Neural progenitor cell (in vitro differentiated cells): ENCODE results near the gene NT5C2. TPM values are rescaled to one million over a fixed set of nuclear protein-coding genes. Genes with fewer than 3 reads are reported as not detected.
"Not testable (repeated sequence)": the region's sequence is repeated elsewhere in the genome, so short reads cannot be mapped to it uniquely, and the experiment has no call there.

Experiments
- DNase-seq: peaks from one replicate; pipeline ENCODE4 v3.0.0-alpha.2; 2016; ENCODE audit warnings: low spot score
- H2AFZ ChIP-seq: fragments of 200-600 bp; sonication (generic); replicated peaks from 2 replicates; pipeline ENCODE4 v1.6.1; 2016; ENCODE audit warnings: antibody characterized with exemption
- H3F3A ChIP-seq: fragments of 200-600 bp; sonication (generic); 2 replicates; pipeline ENCODE4 v1.6.1; 2016; ENCODE audit warnings: antibody characterized with exemption, low read depth
- H3K27ac ChIP-seq: fragments of 200-600 bp; sonication (generic); 2 replicates; pipeline ENCODE4 v1.5.1; 2016; ENCODE audit warnings: mild to moderate bottlenecking
- H3K27me3 ChIP-seq: fragments of 200-600 bp; sonication (generic); 2 replicates; pipeline ENCODE4 v1.6.1; 2016; ENCODE audit warnings: mild to moderate bottlenecking, moderate library complexity
- H3K36me3 ChIP-seq: fragments of 200-600 bp; sonication (generic); 2 replicates; pipeline ENCODE4 v1.5.1; 2016
- H3K4me1 ChIP-seq: fragments of 200-600 bp; sonication (generic); 2 replicates; pipeline ENCODE4 v1.6.1; 2016; ENCODE audit warnings: mixed run types
- H3K4me2 ChIP-seq: fragments of 200-600 bp; sonication (generic); 2 replicates; pipeline ENCODE4 v1.6.1; 2016
- H3K4me3 ChIP-seq: fragments of 200-600 bp; sonication (generic); 2 replicates; pipeline ENCODE4 v1.5.1; 2016
- H3K79me2 ChIP-seq: fragments of 200-600 bp; sonication (generic); 2 replicates; pipeline ENCODE4 v1.6.1; 2016; ENCODE audit warnings: low read depth
- H3K9ac ChIP-seq: fragments of 200-600 bp; sonication (generic); 2 replicates; pipeline ENCODE4 v1.6.1; 2016
- H3K9me3 ChIP-seq: fragments of 200-600 bp; sonication (generic); 2 replicates; pipeline ENCODE4 v1.5.1; 2016; ENCODE audit warnings: low read depth
- H4K20me1 ChIP-seq: fragments of 200-600 bp; sonication (generic); 2 replicates; pipeline ENCODE4 v1.6.1; 2016; ENCODE audit warnings: low read depth
- H3K27ac Mint-ChIP-seq: 3 replicates; pipeline ENCODE4 v1.8.0; 2021; ENCODE audit warnings: mixed read lengths
- H3K27me3 Mint-ChIP-seq: 2 replicates; pipeline ENCODE4 v1.8.0; 2022; ENCODE audit warnings: low read depth, mild to moderate bottlenecking, inconsistent platforms, moderate library complexity, mixed read lengths; ENCODE audit not compliant: insufficient read depth
- H3K36me3 Mint-ChIP-seq: 3 replicates; pipeline ENCODE4 v1.8.0; 2021; ENCODE audit warnings: mixed read lengths
- H3K4me1 Mint-ChIP-seq: 3 replicates; pipeline ENCODE4 v1.8.0; 2021; ENCODE audit warnings: mixed read lengths
- H3K4me3 Mint-ChIP-seq: 3 replicates; pipeline ENCODE4 v1.8.0; 2021; ENCODE audit warnings: mild to moderate bottlenecking, moderate library complexity, mixed read lengths
- H3K9me3 Mint-ChIP-seq: 3 replicates; pipeline ENCODE4 v1.8.0; 2020; ENCODE audit warnings: mixed read lengths
- EZH2 ChIP-seq: fragments of 200-600 bp; sonication (generic); IDR thresholded peaks from 2 replicates; pipeline ENCODE4 v1.6.1; 2017; ENCODE audit warnings: antibody characterized with exemption, mild to moderate bottlenecking, moderate library complexity
- EZH2phosphoT487 ChIP-seq: fragments of 200-600 bp; sonication (generic); IDR thresholded peaks from 2 replicates; pipeline ENCODE4 v1.6.1; 2017; ENCODE audit warnings: antibody characterized with exemption
- total RNA-seq: library from RNA; depleted of rRNA; stranded (reverse); fragments of >200 nt; gene quantifications from 2 replicates; pipeline ENCODE4 v1.2.3, GENCODE V29; 2015; ENCODE audit warnings: low replicate concordance
- TF ChIP-seq, protein P1 (sequence below): fragments of 200-600 bp; sonication (generic); IDR thresholded peaks from 2 replicates; pipeline ENCODE4 v1.5.1; 2017; ENCODE audit warnings: antibody characterized with exemption, mild to moderate bottlenecking

The NT5C2 gene
- total RNA-seq, 1 donor from 2014 or later, result 63.6 TPM

DNA sequence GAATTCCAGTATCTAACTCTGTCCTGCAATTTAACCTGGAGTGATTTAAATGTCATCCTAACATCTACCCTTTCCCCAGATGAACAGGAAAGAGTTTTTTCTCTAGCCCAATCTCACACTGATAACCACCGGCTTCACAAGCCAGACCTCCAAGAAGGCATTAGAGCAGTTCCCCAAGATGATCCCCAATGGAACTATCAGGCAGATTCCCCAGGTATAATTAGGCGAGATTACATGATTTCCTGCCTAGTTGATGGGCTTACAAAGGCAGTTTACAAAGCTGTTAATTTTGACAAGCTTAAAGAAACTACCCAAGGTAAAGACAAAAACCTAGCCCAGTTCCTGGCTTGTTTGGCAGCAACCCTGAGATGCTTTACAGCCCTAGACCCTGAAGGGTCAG, 14.1 kb upstream of the NT5C2 start:
- peaks cover 4% of the 10 kb centered on the region for H3K27me3 Mint-ChIP-seq
- no peaks in the 10 kb centered on the region for H3K9me3 ChIP-seq
- H3F3A ChIP-seq, result no peaks in the 10 kb centered on the region
- H3K36me3 ChIP-seq, result no peaks in the 10 kb centered on the region
- no peak overlapping the region for H3K4me3 ChIP-seq
- H3K9me3 Mint-ChIP-seq, result no peaks in the 10 kb centered on the region
- DNase-seq, result no peak
- H3K4me3 Mint-ChIP-seq, result no peak overlapping the region
- no peak overlapping the region for H3K4me2 ChIP-seq
- peaks cover 29% of the 10 kb centered on the region for H3K4me1 Mint-ChIP-seq
- no peak overlapping the region for H2AFZ ChIP-seq
- H3K79me2 ChIP-seq, result no peaks in the 10 kb centered on the region
- no peaks in the 10 kb centered on the region for H4K20me1 ChIP-seq
- TF ChIP-seq, protein P1, sequence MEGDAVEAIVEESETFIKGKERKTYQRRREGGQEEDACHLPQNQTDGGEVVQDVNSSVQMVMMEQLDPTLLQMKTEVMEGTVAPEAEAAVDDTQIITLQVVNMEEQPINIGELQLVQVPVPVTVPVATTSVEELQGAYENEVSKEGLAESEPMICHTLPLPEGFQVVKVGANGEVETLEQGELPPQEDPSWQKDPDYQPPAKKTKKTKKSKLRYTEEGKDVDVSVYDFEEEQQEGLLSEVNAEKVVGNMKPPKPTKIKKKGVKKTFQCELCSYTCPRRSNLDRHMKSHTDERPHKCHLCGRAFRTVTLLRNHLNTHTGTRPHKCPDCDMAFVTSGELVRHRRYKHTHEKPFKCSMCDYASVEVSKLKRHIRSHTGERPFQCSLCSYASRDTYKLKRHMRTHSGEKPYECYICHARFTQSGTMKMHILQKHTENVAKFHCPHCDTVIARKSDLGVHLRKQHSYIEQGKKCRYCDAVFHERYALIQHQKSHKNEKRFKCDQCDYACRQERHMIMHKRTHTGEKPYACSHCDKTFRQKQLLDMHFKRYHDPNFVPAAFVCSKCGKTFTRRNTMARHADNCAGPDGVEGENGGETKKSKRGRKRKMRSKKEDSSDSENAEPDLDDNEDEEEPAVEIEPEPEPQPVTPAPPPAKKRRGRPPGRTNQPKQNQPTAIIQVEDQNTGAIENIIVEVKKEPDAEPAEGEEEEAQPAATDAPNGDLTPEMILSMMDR, result no peak
- TF ChIP-seq EZH2phosphoT487 (no peak), EZH2 (no peak)
- H3K27ac ChIP-seq, result no peak overlapping the region
- H3K27ac Mint-ChIP-seq, result no peak overlapping the region
- no peaks in the 10 kb centered on the region for H3K27me3 ChIP-seq
- H3K4me1 ChIP-seq, result peaks cover 22% of the 10 kb centered on the region
- H3K36me3 Mint-ChIP-seq, result no peaks in the 10 kb centered on the region
- no peak overlapping the region for H3K9ac ChIP-seq

- not testable (repeated sequence) for H3K9me3 Mint-ChIP-seq, H3F3A ChIP-seq, H3K27ac ChIP-seq, H3K4me3 ChIP-seq, H3K9me3 ChIP-seq, H3K36me3 ChIP-seq, H3K79me2 ChIP-seq, H3K4me2 ChIP-seq, H3K9ac ChIP-seq, H3K36me3 Mint-ChIP-seq, H2AFZ ChIP-seq, DNase-seq, H3K27me3 ChIP-seq, H3K4me3 Mint-ChIP-seq, H3K27me3 Mint-ChIP-seq, H4K20me1 ChIP-seq
- H3K4me1 ChIP-seq, result peaks cover 22% of the 10 kb centered on the region
- Mint-ChIP-seq H3K4me1 (peaks cover 29% of the 10 kb centered on the region), H3K27ac (peak overlapping the region; percentile 80)
Measured at GRCh38 chr10:103206715-103207114, 13.6 kb upstream of the NT5C2 start.

GRCh38 chr10:103205401-103205800, 12.3 kb upstream of the NT5C2 start:
- Histone ChIP-seq H3K4me1 (peaks cover 22% of the 10 kb centered on the region), H3K4me2 (peak overlapping the region; percentile 42)
- H3K36me3 ChIP-seq, H3K4me3 ChIP-seq, H3F3A ChIP-seq, H4K20me1 ChIP-seq, H3K9ac ChIP-seq, DNase-seq, H2AFZ ChIP-seq, H3K9me3 ChIP-seq, H3K27me3 Mint-ChIP-seq, H3K27ac ChIP-seq, H3K27me3 ChIP-seq, H3K9me3 Mint-ChIP-seq, H3K79me2 ChIP-seq, H3K36me3 Mint-ChIP-seq: not testable (repeated sequence)
- Mint-ChIP-seq H3K4me1 (peaks cover 29% of the 10 kb centered on the region), H3K27ac (peak overlapping the region; percentile 55), H3K4me3 (peak overlapping the region; percentile 35)

DNA sequence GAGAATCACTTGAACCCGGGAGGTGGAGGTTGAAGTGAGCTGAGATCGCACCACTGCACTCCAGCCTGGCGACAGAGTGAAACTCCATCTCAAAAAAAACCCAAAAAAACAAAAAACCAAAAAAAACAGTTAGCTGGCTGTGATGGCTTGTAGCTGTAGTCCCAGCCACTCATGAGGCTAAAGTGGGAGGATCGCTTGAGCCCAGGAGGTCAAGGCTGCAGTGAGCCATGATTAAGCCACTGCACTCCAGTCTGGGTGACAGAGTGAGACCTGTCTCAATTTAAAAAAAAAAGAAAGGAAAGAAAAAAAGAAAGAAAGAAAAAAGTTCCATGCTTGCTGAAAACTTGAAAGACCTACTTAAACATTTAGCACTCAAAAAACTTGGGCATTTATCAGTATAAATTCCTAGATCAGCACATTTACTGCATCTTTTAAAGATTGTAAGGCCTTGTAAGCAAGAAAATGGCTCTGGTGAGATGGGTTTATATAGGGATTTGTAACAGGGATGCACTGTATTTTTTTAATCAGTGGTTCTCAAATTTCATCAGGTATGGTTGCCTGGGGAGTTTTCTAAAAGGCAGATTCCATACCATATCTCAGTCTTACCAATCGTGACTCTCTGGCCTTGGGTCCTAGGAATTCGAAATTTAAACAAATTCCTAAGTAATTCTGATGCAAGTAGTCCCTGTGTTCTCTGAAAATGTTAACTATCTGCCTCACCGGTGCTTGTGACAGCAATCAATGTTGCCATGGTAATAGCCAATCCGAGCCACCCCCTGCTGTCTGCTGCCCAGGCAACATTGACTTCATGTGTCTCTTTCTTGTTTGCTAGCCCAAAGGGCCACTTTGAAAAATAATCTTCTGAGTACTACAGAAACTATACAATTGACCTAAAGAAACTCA, 11.5 kb upstream of the NT5C2 start:
- H3K4me2 ChIP-seq, result peak overlapping the region; percentile 42

More for the DNA sequence above, 11.5 kb upstream of the NT5C2 start:
- Mint-ChIP-seq H3K27ac (peak overlapping the region; percentile 55), H3K36me3 (no peaks in the 10 kb centered on the region), H3K4me3 (peak overlapping the region; percentile 19), H3K9me3 (no peaks in the 10 kb centered on the region), H3K4me1 (peaks cover 29% of the 10 kb centered on the region), H3K27me3 (peaks cover 8% of the 10 kb centered on the region)
- Histone ChIP-seq H3K27me3 (no peaks in the 10 kb centered on the region), H3K4me1 (peaks cover 22% of the 10 kb centered on the region), H3K4me3 (no peak overlapping the region), H3K27ac (no peak overlapping the region), H3K36me3 (no peaks in the 10 kb centered on the region), H4K20me1 (no peaks in the 10 kb centered on the region), H3K79me2 (no peaks in the 10 kb centered on the region), H3K9ac (no peak overlapping the region), H3K9me3 (no peaks in the 10 kb centered on the region), H3F3A (peaks cover 3% of the 10 kb centered on the region), H2AFZ (no peak overlapping the region)
- peak; percentile 64 for DNase-seq
- TF ChIP-seq, protein P1, result no peak
- no peak for TF ChIP-seq EZH2
- no peak for TF ChIP-seq EZH2phosphoT487
